ENCODE data around the gene SPEG.

The SPEG gene

GRCh38 chr2:219536967-219537366 is 102.3 kb downstream of the SPEG start:
- DNase-seq (ENCODE audit: low spot score): no peak

- no peak for DNase-seq (ENCODE audit: low spot score)
Observed at GRCh38 chr2:219537657-219538488, 103.2 kb downstream of the SPEG start.

- DNase-seq (ENCODE audit: low spot score): no peak
Observed at GRCh38 chr2:219538504-219538951, 103.9 kb downstream of the SPEG start.

- no peak for DNase-seq (ENCODE audit: low spot score)
Observed at GRCh38 chr2:219538956-219539788, 104.5 kb downstream of the SPEG start.

GRCh38 chr2:219539926-219540678 is 105.5 kb downstream of the SPEG start:
- DNase-seq (ENCODE audit: low spot score): no peak

GRCh38 chr2:219540784-219541504 is 106.3 kb downstream of the SPEG start:
- no peak for DNase-seq (ENCODE audit: low spot score)

GRCh38 chr2:219541611-219542180 is 107.1 kb downstream of the SPEG start:
- DNase-seq (ENCODE audit: low spot score): peak; percentile 91

- DNase-seq (ENCODE audit: low spot score): peak; percentile 34
Observed at GRCh38 chr2:219542931-219543595, 108.4 kb downstream of the SPEG start.

- DNase-seq (ENCODE audit: low spot score): peak; percentile 96
Observed at GRCh38 chr2:219543596-219544358, 109.1 kb downstream of the SPEG start, which contains the start of the genes CHPF and TMEM198. CHPF (minus strand) TSS chr2:219543809; CDS start chr2:219543538, 271 bp downstream. TMEM198 (plus strand) TSS chr2:219544028; CDS start chr2:219544728, 700 bp downstream.

GRCh38 chr2:219544567-219544966 is 109.9 kb downstream of the SPEG start:
- no peak for DNase-seq (ENCODE audit: low spot score)

- no peak for DNase-seq (ENCODE audit: low spot score)
Observed at GRCh38 chr2:219545295-219545942, 110.8 kb downstream of the SPEG start.

- no peak for DNase-seq (ENCODE audit: low spot score)
Observed at GRCh38 chr2:219545943-219546352, 111.3 kb downstream of the SPEG start.

- DNase-seq (ENCODE audit: low spot score): no peak
Observed at GRCh38 chr2:219547621-219548020, 113.0 kb downstream of the SPEG start.

Measured in activated CD4-positive, alpha-beta T cell treated with anti-CD3 and anti-CD28 coated beads, Interleukin-2, Interleukin-4, amounts not matched to agents 100 ng/mL and 50 ng/mL, durations not matched to agents 16 hours and 8 hours (primary cell).